22Rv1 (cell line): ENCODE data around the gene TUBGCP4.

ENCODE experiments used
- H3K27ac ChIP-seq: fragments of 450-650 bp; 2 replicates; pipeline ENCODE4 v1.5.1; 2017
- CTCF ChIP-seq: fragments of 450-650 bp; IDR thresholded peaks from 2 replicates; pipeline ENCODE4 v1.5.1; 2017; ENCODE audit warnings: mild to moderate bottlenecking
- ZFX ChIP-seq: fragments of 450-650 bp; IDR thresholded peaks from 2 replicates; pipeline ENCODE4 v1.6.1; 2017; ENCODE audit warnings: antibody characterized with exemption, borderline replicate concordance

TUBGCP4 gene

GRCh38 chr15:43406189-43406588 lies 35.3 kb downstream of the TUBGCP4 start:
- TF ChIP-seq ZFX: no peak
- no peak for TF ChIP-seq CTCF
- no peak overlapping the region for H3K27ac ChIP-seq

- TF ChIP-seq CTCF (no peak), ZFX (no peak)
- no peak overlapping the region for H3K27ac ChIP-seq
Observed at GRCh38 chr15:43406808-43407207, 35.9 kb downstream of the TUBGCP4 start.

DNA sequence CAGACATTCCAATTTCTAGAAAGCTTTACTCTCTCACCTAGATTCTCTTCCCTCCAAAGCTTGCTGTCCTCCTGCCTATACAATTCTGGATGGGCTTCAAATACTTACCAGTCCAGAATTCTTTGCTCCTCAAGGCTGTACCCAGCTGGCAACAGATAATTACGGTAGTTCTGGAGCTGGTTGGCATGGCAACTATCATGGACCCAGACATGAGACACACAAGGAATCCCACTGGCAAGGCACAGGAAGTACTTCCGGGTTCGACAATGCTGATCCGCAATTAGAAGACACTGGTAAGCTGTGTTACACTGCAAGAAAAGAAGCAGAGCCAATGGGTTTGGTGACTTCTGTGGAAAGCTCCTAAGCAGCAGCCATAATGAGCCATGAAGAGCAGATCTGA lies 37.9 kb downstream of the TUBGCP4 start:
- no peak for TF ChIP-seq ZFX
- H3K27ac ChIP-seq: no peak overlapping the region

- TF ChIP-seq CTCF: no peak
- no peak for TF ChIP-seq ZFX
- no peak overlapping the region for H3K27ac ChIP-seq
Observed at GRCh38 chr15:43410572-43411214, 39.8 kb downstream of the TUBGCP4 start.

DNA sequence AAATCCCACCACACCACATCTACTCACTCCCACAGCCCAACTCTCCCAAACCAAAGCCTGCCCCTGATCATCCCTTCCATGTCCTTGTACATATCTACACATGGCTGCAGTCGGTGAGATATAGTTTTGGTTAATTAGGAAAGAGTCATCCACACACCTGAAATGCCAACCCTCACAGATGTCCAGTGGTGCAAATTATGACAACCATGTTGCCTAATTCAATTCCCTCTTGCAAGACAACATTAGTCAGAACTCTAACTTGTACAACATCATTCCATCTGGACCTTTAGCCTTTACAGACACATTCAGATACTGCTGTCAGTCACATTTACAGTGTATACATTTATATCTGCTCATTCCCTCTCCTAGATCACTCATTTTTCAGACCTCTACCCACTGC lies 41.2 kb downstream of the TUBGCP4 start:
- TF ChIP-seq CTCF (no peak), ZFX (no peak)
- H3K27ac ChIP-seq: no peak overlapping the region

DNA sequence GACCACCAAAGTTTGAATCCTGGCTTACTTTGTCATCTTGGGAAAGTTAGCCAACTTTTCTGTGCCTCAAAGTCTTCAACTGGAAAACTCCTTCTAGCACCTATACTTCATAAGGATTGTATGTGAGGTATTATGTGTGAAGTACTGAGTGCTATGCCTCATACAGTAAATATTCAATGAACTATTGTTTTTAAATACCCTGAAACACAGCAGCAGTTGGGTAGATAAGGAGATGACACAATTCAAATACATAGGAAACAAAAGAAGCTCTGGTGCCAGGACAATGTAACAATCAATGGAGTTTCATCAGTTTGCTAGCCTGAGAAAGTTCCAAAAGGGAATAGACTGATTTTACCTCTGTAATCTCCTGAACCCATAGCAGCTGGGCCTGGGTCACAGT lies 43.3 kb downstream of the TUBGCP4 start:
- no peak for TF ChIP-seq CTCF
- no peak for TF ChIP-seq ZFX

DNA sequence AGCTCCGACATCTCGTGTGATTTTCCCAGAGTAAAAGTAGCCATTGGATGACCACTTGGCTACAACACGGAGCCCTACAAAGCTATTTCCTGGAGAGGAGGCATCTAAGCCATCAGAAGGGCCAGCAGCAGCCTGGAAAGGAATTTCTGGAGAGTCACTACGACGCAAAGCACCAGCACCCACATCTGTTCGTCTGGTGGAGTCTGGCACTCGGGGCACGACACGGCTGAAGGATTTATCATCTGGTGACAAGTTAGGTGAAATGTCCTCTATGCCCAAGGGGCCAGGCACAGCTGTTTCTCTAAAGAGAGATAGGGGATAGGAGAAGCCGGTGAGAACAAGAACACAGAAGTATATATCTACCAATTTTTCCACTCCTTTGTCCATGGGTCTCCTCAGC lies 49.5 kb downstream of the TUBGCP4 start:
- H3K27ac ChIP-seq: no peak overlapping the region
- no peak for TF ChIP-seq ZFX
- TF ChIP-seq CTCF: no peak

More for the DNA sequence above, 43.3 kb downstream of the TUBGCP4 start:
- H3K27ac ChIP-seq: no peak overlapping the region

GRCh38 chr15:43420876-43421275 lies 50.0 kb downstream of the TUBGCP4 start:
- no peak for TF ChIP-seq CTCF

More at GRCh38 chr15:43420876-43421275, 50.0 kb downstream of the TUBGCP4 start:
- no peak overlapping the region for H3K27ac ChIP-seq
